ENCODE data around the gene ACVR1B. TPM values are rescaled to one million over a fixed set of nuclear protein-coding genes. Genes with fewer than 3 reads are reported as not detected.

ACVR1B gene
- total and polyA plus RNA-seq, 2 of the 8 experiments (the other 6 are each of a cell fraction or from before 2014, with no cell fraction given), result 16.0 to 19.2 TPM

DNA sequence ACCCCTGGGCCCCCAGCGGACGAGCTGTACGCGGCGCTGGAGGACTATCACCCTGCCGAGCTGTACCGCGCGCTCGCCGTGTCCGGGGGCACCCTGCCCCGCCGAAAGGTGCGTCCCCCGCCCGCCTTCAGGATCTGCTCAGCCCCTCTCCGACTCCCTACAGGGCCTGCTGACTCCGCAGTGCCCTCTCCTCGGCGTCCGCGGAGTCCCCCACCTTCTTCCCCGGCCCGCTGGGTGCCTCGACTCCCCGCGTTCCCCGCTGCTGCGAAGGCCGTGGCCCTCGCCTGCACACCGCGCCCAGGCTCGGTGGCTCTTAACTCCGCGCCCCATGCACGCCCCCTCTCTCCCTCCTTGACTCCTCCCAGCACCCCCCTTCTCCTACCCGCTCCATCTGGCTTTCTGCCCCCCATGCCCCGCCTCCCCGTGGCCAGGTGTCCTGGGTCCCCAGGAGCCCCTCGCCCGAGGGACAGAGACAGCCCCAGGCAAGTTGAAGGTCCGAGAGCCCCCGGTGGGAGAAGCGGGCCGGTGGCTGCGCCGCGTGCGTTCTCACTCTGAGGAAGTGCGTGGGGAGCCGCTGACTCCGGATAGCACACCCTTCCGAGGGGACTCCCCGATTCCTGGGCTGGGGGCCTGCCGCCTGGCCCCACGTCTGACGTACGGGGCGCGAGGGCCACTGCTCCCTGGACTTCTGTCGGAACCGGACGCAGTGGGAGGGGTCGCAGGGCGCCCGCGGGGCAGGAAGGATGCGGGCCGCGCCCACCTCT lies 55.8 kb downstream of the ACVR1B start:
- Histone ChIP-seq H3K79me2 (ENCODE audit: control insufficient read depth in 1 of 2, insufficient read depth in 2 of 2, low read length in 2 of 2) (no peaks in the 10 kb centered on the region), H3K9me3 (ENCODE audit: insufficient read depth in 2 of 2, low read depth in 1 of 2, low read length in 1 of 2) (no peaks in the 10 kb centered on the region), H2BK12ac (ENCODE audit: low read depth, low read length) (no peak overlapping the region), H3K79me1 (ENCODE audit: low read depth, low read length) (no peaks in the 10 kb centered on the region), H3K23ac (ENCODE audit: insufficient read length) (no peak overlapping the region), H3K14ac (ENCODE audit: insufficient read length) (no peak overlapping the region), H3K4ac (replicated peaks; ENCODE audit: insufficient read length, low read depth, low read length) (no peak overlapping the region), H2AFZ (ENCODE audit: low read length) (no peak overlapping the region), H3K4me2 (ENCODE audit: insufficient read depth in 1 of 2, low read depth in 2 of 2, low read length in 2 of 2) (peak overlapping the region; percentile 66 to 91), H3K18ac (ENCODE audit: extremely low read depth, low read length) (peak overlapping the region; percentile 56; the same call in 1 of the 2 replicates), H4K91ac (replicated peaks; ENCODE audit: insufficient read length, low read length) (no peak overlapping the region), H3K9ac (replicated peaks in 1 of 4; ENCODE audit: extremely low read depth in 1 of 4, low read depth in 3 of 4, low read length in 3 of 4) (no peak overlapping the region), H2BK15ac (ENCODE audit: low read length) (no peak overlapping the region), H3K27me3 (replicated peaks in 1 of 4; ENCODE audit: control insufficient read depth in 3 of 4, extremely low read depth in 1 of 4, insufficient read depth in 3 of 4, low read length in 3 of 4) (peaks cover 19 to 51% (median 47%) of the 10 kb centered on the region in 4 experiments), H2BK20ac (ENCODE audit: low read length) (no peak overlapping the region), H3K36me3 (ENCODE audit: control insufficient read depth in 2 of 4, insufficient read depth in 4 of 4, low read length in 3 of 4) (no peaks in the 10 kb centered on the region; a peak in 1 of 8 replicates), H3K4me3 (ENCODE audit: extremely low read depth in 1 of 4, insufficient read depth in 2 of 4, low read depth in 3 of 4, low read length in 4 of 4) (peak overlapping the region; percentile 46 to 74 (median 52)), H3K56ac (replicated peaks; ENCODE audit: insufficient read length, low read depth, low read length) (no peak overlapping the region), H3K23me2 (ENCODE audit: low read depth, low read length) (peaks cover 10% of the 10 kb centered on the region; the same call in 1 of the 2 replicates), H3K4me1 (replicated peaks in 1 of 4; ENCODE audit: control insufficient read depth in 3 of 4, insufficient read depth in 4 of 4, low read length in 3 of 4) (peaks cover 5 to 34% (median 20%) of the 10 kb centered on the region in 4 experiments), H4K5ac (ENCODE audit: insufficient read length, low read depth, low read length) (no peak overlapping the region), H3K27ac (ENCODE audit: low read depth, low read length) (no peak overlapping the region), H4K8ac (ENCODE audit: extremely low read depth, insufficient read depth, low read length) (peak overlapping the region; percentile 57; the same call in 1 of the 2 replicates), H2AK5ac (ENCODE audit: low read depth, low read length) (no peak overlapping the region), H4K20me1 (replicated peaks in 1 of 2; ENCODE audit: control insufficient read depth in 1 of 2, insufficient read depth in 2 of 2, low read length in 2 of 2) (no peaks in the 10 kb centered on the region), H2BK5ac (ENCODE audit: low read depth, low read length) (no peak overlapping the region), H2BK120ac (replicated peaks; ENCODE audit: low read depth, low read length) (no peak overlapping the region)
- 11% methylated on average over 48 of the region's 72 CpGs; no CpG with 5 or more reads in 1 of the 2 experiments for WGBS, 2 experiments (ENCODE audit: extremely low coverage in 1 of 2, insufficient coverage in 1 of 2, insufficient read length in 1 of 2, insufficient replicate concordance in 2 of 2, low coverage in 1 of 2, low lambda C conversion rate in 2 of 2, missing lambda C conversion rate in 1 of 2)
- ChIA-PET POLR2A (ENCODE audit: partially characterized antibody) (interaction anchor here (0.8 to 6.5 kb wide), 7 partner anchors 8 to 41 kb away, joined by 3 to 62 read pairs (median 4); no protein-coding TSS in a partner anchor), CTCF (ENCODE audit: partially characterized antibody) (interaction anchor here (1.3 to 38.2 kb wide), 5 partner anchors 10 to 45 kb away, joined by 3 to 1249 read pairs (median 10); no protein-coding TSS in a partner anchor)
- no peak for DNase-seq (ENCODE audit: low read depth in 1 of 2, low spot score in 2 of 2)
- no peak for FAIRE-seq
- TF ChIP-seq SP2 (IDR thresholded peaks at IDR 0.05; ENCODE audit: low read length), result no peak
- no peak for TF ChIP-seq POLR2A (IDR thresholded peaks at IDR 0.05; ENCODE audit: control extremely low read depth in 1 of 2, low read depth in 2 of 2, low read length in 2 of 2)
- no peak for TF ChIP-seq KDM5A (IDR thresholded peaks at IDR 0.05; ENCODE audit: low read length)
- peak; percentile 20; the same call in 1 of the 2 replicates for TF ChIP-seq PHF8 (conservative IDR thresholded peaks at IDR 0.05; ENCODE audit: low read depth, low read length)
- TF ChIP-seq, protein P1, sequence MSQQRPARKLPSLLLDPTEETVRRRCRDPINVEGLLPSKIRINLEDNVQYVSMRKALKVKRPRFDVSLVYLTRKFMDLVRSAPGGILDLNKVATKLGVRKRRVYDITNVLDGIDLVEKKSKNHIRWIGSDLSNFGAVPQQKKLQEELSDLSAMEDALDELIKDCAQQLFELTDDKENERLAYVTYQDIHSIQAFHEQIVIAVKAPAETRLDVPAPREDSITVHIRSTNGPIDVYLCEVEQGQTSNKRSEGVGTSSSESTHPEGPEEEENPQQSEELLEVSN (IDR thresholded peaks at IDR 0.05), result peak; percentile 16; the same call in 1 of the 2 replicates
- TF ChIP-seq, protein P2, sequence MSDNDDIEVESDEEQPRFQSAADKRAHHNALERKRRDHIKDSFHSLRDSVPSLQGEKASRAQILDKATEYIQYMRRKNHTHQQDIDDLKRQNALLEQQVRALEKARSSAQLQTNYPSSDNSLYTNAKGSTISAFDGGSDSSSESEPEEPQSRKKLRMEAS (IDR thresholded peaks at IDR 0.05), result peak; percentile 25; the same call in 1 of the 2 replicates
- TF ChIP-seq KDM1A (IDR thresholded peaks at IDR 0.05; ENCODE audit: borderline replicate concordance, low read length), result no peak
- peak; percentile 92 for TF ChIP-seq KDM4A (IDR thresholded peaks at IDR 0.05; ENCODE audit: low read depth, low read length, severe bottlenecking)
- peak; percentile 73 for TF ChIP-seq SUZ12 (IDR thresholded peaks at IDR 0.05; ENCODE audit: low read length)
- TF ChIP-seq EGR1 (IDR thresholded peaks at IDR 0.05; ENCODE audit: borderline replicate concordance, low read depth, low read length), result no peak
- TF ChIP-seq NANOG (IDR thresholded peaks at IDR 0.05; ENCODE audit: insufficient read depth, low read depth, low read length, poor library complexity, severe bottlenecking), result no peak
